ENCODE measurements around the gene FBXO34.
A peak's percentile ranks its signal among the peaks of the same experiment; 100 is the strongest.

The FBXO34 gene, protein sequence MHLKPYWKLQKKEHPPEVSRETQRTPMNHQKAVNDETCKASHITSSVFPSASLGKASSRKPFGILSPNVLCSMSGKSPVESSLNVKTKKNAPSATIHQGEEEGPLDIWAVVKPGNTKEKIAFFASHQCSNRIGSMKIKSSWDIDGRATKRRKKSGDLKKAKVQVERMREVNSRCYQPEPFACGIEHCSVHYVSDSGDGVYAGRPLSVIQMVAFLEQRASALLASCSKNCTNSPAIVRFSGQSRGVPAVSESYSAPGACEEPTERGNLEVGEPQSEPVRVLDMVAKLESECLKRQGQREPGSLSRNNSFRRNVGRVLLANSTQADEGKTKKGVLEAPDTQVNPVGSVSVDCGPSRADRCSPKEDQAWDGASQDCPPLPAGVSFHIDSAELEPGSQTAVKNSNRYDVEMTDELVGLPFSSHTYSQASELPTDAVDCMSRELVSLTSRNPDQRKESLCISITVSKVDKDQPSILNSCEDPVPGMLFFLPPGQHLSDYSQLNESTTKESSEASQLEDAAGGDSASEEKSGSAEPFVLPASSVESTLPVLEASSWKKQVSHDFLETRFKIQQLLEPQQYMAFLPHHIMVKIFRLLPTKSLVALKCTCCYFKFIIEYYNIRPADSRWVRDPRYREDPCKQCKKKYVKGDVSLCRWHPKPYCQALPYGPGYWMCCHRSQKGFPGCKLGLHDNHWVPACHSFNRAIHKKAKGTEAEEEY

DNA sequence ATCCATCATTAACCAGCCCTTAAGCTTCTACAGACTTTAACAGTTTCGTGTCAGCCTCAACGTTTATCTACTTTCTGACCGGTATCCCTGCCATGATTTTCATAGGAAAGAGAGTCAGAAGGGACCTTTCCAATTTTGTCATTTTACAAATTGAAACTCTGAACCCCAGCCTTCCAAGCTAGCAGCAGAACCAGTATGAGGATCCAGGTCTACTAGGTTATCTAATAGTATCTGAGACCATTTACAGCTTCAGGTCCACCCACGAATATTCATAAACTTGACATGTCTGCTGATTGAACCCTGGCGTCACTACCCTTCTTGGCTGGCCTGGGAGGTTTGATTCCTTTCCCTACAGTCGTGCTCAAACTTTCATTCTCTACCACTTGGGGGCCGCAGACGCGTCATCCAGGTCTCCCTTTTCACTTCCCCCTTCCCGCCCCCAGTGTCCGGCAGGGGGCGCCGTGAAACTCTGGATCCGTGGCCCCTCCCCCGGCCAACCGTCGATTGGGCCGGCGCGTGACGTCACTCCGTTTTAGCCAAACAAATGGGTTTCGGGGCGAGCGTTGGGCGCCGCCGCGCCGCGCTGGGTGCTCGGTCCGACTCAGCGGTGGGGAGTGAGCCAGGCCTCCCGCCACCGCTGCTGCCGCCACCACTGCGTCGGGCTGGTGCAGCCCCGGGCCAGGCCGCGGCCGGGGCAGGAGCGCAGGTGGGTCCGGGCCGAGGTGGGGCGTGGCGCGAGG lies at the start of gene FBXO34:
Gene FBXO34 (plus strand): TSS at position 590 of the 740 bp plus-strand sequence. CDS start 78,970 bp downstream, outside the sequence.
- peak; percentile 98 for DNase-seq

DNA sequence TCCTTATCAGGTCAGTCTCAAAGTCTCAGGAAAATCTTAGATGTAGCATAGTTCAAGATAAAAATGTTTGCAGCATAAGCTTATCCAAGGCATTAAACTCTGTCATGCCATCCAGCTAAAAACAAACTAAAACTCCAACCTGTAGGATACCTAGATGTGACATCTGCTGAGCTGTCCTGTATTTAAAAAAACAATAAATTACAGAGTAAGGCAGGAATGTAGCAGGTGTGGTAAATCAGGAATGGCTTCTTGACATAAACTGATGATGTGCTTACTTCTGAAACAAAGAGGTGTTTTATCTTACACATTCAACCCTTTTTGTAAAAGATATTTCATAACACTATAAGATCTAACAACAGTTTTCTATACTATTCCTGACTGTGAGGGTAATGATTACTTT lies 49.3 kb upstream of the FBXO34 start:
- no peak for DNase-seq

DNA sequence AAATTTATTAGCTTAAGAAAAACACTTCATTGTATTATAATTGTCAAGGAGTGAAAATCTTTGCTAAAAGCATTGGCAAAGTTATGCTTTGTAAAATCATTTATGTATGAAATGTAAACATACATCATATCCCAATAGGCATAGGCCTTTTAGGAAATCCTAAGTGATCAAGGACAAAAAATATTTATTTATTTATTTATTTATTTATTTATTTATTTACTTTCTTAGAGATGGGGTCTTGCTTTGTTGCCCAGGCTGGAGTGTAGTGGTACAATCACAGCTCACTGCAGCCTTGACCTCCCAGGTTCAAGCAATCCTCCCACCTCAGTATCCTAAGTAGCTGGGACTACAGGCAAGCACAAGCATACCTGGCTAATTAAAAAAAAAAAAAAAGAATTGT lies 47.9 kb upstream of the FBXO34 start:
- DNase-seq: no peak

DNA sequence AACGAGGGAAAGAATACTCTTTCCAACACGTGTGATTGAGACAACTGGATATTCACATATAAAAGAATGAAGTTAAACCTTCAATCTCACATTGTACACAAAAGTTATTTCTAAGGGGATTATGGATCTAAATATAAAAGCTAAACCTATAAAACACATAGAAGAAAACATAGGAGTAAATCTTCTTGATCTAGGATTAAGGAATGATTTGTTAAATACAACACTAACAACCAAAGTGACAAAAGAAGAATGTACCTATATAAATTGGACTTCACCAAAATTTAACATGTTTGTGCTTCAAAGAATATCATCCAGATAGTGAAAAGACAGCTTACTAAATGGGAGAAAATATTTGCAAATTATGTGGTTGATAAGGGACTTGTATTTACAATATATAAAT lies 43.0 kb upstream of the FBXO34 start:
- no peak for DNase-seq

DNA sequence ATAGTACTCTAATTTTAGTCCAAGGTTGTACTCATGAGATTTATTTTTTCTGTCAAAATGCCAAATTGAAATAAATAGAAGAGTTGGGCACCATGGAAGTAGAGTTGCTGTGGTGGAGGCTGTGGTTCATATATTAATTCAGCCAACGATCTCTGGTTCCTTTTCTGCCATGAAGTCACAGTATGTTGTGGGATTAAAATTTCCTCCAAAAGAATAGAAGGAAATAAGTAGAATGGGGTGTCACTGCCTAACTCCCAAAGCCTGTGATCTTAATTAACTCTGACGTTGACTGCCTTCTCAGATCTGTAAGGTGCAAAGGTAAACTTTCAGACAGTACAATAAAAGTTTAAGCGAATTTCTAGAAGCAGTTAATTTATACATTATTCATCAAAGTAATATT lies 37.6 kb upstream of the FBXO34 start:
- no peak for DNase-seq

DNA sequence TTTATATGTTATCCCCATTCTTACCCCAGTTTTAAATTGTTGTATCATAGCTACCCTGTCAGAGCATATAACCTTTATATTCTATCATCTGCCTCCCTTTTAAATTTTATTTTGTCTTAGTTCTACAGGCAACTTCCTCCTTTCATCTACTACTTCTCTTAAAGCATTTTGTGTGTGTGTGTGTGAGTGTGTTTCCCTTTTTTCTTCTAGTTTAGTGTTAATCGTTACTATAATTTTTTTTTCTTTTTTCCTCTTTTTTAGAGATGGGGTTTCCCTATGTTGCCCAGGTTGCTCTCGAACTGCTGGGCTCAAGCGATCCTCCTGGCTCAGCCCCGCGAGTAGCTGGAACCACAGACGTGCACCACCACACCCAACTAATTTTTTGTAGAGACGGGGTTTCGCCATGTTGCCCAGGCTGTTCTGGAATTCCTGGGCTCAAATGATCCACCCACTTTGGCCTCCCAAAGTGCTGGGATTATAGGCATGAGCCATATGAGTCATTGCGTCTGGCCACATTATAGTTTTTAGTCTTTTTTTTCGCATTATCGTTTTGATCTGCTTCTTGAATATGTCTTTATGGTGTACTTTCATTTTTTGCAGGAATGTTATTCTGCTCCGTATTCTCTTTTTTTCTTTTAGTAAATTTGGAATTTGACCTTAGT lies 33.1 kb upstream of the FBXO34 start:
- no peak for DNase-seq

DNA sequence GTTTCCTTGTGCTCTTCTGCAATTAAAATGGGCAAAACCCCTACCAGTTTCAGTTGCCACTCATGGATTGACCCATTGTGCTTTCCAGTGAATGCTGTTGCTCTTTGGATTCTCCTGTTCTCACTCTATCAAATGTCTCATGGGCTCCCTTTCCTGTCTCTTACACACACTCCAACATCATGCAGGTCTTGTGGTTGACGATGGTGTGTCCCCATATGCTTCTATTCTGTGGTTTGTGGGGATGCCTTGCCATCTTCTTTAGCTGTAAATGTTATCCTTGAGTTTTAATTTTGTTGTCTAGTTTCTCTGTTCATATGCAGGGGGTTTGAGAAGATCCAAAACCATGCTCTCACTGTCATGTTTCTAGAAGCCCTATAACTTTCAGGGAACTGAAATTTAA lies 31.9 kb upstream of the FBXO34 start:
- no peak for DNase-seq

DNA sequence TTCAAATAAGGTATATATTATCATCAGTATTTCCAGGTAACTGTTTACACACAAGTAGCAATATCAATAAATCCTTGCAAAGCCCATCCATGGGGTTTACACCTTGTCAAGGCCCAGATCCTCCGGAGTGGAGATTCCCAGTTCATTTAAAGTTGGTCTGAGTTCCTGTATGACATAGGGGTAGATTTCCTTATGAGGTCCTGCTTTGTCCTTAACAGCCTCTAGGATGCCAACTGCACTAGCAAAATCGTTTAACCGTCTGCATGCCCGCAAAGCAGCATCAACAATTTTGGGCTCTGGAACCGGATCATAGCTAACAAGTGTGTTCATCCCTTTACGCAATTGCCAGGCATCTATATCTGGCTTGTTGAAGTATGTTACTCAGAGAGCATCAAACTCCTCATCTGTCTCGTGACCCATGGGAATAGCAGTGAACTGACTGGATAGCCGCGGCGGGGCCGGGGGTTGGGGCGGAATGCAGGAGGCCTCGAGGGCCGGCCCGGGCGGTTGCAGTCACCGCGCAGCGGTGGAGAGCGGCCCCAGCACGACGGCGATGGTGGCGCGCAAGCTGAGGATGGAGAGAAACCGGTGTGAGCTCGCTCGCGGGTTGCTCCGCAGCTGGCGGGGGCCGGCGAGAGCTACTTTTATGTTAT lies 30.6 kb upstream of the FBXO34 start:
- no peak for DNase-seq

DNA sequence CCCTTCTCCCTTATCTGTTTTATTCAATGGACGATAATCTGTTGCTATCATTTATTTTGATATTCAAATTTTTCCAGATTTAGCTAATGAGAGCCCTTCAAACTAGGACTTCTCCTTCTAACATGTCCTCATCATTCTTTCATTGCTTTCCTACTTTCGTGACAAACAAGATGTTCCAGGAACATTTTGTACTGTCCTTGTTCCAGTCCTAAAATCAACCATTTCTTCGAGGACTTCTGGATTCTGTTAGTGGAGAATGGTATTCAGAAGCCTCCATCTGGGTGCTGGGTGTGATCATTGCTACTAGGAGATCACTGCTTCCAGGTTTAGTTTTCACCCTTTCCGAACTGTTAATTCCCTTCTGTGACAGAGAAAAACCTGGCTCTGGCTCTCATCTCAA lies 29.5 kb upstream of the FBXO34 start:
- no peak for DNase-seq

DNA sequence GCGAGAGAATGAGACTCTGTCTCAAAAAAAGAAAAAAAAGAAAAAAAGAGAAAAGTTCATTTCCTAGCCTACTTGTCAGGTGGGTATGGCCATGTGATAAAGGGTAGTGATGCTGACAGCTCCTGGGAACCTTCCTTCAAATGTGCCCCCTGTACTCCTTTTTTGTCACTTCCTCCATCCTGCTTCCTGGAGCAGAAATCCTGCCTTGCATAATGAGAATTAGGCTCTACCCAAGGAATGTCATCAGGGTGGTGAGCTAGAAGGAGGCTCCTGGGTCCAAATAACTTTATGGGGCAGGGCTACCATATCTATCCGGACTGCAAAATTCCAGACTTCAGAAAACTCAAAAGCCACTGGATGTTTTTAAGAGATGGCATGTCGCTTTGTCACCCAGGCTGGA lies 27.8 kb upstream of the FBXO34 start:
- no peak for DNase-seq

DNA sequence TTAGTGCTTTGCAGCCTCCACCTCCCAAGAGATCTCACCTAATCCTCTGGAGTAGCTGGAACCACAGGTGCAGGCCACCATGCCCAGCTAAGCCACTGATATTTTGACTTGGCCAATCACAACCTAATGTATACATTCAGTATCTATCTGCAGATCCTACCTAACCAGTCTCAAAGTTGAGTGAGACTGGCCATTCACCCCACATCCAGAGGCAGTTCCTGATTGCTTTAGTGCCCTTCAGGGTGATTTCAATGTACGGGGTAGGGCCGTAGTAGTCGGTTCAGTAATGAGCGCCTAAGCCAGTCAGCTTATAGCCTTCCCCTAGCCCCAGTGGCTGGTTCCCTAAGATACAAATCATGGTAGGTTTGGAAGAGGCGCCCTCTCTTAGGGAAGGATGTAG lies 27.4 kb upstream of the FBXO34 start:
- no peak for DNase-seq

DNA sequence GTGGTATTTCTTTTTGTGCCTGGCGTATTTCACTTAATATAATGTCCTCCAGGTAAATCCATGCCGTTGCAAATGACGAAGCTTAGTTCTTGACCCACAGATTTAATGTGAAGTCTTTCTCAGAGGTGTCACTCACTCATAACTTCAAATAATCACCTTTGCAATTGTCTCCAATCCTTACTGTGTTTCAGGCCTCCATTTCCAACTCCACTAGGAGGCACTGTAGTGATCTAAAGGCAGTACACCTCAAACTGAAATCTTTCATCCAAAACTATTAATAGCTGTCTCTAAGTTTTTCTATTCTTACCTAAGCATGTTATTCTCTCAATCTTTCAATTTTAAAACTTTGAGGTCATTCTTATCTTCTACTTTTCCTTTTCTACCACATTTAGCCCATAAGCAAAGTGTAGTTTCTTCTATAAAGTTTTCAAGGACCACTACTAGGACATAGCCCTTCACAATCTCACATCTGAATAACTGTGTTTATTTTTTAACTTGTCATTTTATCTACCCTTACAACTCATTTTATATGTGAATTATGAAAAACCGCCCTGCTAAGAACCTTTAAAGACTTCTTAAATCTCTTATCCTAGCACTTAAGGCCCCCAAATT lies 25.5 kb upstream of the FBXO34 start:
- no peak for DNase-seq

DNA sequence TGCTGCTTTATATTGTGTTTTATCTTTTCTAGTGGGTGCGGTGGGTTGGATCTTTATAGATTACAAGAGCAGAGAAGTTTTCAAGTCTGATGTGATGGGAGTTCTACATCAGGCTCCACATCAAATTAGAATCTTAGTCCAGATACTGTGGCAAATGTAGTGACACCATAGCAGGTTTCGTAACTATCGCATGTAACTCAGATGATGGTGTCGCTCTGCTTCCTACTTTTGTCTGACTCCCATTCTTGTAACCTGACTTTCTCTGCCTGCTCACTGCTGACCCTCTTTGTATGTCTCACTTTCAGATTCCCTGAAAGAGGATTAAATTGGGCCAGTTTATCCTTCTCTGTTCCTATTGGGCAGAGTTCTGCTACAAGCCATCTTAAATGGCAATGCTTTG lies 22.8 kb upstream of the FBXO34 start:
- DNase-seq: no peak

DNA sequence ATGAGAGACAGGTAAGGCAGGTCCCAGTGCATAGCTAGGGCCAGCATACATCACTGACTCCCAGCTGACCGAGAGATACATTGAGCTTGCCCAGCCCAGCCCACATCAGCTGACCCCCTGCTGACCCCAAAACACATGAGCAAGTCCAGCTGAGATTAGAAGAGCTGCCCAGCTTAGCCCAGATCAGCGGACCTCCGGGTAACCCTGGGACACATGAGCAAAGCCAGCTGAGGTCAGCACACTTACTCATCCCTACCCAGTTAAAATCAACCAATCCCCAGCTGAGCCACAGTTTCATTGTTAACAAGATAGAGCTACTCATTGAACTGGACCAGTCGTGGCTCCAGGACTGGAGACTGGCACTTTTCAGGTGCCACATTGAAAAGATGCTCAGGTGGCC lies 21.8 kb upstream of the FBXO34 start:
- DNase-seq: no peak

DNA sequence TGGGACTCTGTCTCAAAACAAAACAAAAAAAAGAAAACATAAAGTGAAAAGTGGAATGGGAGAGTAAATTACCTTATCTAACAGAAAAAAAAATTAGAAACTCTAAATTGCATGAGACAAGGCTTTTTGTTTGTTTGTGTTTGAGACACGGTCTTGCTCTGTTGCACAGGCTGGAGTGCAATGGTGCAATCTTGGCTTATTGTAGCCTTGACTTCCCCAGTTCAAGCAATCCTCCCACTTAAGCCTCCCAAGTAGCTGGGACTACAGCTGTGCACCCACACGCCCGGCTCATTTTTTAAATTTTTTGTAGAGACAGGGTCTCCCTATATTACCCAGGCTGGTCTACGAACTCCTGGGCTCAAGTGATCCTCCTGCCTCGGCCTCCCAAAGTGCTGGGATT lies 17.9 kb upstream of the FBXO34 start:
- no peak for DNase-seq

DNA sequence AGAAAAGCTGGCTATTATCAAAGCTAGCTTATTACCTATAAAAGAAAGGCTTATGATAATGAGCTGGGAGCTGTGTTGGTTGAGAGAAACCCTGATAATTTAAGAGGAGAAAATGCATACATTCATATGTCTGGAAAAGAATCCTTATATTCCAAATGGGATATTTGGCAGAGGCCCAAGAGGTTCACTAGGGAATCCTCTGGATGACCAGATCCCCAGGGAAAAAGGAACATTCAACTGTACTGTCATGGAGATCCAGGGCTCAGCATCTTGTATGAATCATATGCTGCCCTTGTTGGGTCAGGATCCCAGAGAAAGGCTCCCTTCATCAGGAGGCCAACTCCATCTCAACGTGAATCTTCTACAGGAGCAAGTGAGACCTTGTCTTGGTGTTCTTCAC lies 16.6 kb upstream of the FBXO34 start:
- no peak for DNase-seq

DNA sequence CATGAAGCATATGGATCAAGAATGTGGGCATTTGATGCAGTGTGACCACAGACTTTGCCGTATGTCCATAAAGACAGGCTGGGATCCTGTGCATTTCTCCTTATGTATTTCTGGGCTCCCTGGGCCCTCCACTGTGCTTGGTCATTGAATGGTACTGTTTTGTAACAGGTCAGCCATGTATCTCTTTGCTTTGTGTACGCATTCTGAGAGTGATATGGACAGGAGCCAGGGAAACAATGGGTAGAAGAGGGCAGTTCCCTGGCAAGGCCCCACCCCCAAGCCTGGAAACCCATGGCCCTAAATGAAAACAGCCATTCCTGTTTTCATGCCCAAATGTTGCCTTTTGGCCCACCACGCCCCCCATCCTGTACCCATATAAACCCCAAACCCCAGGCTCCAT lies 15.2 kb upstream of the FBXO34 start:
- peak; percentile 58 for DNase-seq

DNA sequence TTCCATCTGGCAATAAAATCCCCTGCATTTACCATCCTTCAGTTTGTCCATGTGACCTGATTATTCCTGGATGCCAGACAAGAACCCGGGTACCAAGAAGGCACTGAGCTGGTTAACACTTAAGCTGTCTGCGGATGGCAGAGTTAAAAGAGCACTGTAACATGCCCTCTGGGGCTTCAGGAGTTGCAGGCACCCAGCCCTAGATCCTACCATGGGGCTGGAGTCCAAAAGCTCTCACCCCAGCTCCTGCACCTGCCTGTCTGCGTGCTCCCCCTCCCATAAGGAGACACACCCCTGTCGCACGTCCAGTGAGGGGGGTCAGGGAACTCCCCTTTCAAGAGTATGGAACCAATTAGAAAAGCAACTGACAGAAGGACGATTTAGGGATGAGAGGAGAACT lies 14.6 kb upstream of the FBXO34 start:
- DNase-seq: no peak

DNA sequence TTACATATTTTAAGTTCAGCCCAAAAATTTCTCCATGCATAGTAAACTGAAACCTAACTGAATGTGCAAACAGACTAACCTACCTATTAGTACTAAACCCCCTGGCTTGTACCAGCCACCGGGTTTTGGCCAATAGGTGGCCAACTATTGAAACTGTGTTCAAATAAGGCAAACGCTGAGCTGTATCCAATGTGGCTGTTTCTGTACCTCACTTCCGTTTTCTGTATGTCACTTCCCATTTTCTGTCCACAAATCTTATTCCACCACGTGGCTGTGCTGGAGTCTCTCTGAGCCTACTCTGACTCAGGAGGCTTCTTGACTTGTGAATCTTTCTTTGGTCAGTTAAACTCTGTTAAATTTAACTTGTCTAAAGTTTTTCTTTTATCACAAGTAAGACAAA lies 6.0 kb upstream of the FBXO34 start:
- DNase-seq: no peak

DNA sequence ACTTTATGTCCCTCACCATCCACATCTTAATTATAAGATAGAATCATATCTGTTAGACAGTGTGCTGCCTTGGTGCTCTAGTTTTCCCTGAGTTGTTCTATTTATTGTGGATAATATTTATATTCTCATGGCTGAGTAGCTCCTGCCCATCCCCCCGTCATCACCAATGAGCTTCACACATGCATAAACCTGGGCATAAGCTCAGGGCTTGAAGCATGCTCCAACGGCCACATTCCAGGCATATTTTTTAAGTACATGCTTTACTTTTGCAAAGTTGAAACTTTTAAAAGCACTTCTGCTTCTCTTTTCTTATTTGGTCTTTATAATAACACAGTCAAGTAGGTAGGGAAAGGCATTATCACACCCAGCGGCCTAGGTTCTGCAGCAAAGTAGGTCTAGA lies 3.4 kb upstream of the FBXO34 start:
- DNase-seq: no peak

DNA sequence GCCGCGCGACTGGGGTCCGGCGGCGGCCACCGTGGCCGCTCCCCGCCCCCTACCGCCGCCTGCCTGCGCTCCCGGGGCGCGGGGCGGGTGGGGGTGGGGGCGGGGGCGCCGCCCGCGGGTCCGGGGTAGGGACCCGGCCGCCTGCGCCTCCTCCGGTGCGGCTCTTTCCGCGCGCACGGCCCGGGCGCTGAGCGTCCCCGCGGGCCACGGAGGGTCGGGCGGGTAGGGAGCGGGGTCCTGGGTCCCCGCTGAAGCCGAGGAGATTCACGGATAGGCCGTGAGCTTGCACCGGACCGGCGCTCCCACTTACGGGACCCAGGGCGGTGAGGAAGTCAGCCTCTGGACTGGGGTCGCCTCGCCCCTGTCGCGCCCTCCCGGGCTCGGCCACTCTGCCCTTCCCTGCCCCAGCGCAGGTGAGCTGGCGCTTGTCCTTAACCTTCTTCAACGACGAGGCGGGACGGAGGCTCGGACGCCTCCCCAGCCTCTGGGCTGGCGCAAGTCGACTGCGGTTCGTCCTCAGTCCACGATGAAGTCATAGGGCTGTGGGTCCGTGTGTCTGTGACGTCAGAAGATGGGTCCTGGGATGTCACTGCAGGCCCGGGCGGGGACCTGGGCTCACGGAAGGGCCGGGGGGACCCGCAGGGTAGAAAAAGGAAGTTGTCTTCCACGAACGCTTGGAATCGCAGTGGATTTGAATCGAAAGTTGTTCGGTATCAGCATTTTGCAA lies 514 bp downstream of the FBXO34 start:
- peak; percentile 86 for DNase-seq

DNA sequence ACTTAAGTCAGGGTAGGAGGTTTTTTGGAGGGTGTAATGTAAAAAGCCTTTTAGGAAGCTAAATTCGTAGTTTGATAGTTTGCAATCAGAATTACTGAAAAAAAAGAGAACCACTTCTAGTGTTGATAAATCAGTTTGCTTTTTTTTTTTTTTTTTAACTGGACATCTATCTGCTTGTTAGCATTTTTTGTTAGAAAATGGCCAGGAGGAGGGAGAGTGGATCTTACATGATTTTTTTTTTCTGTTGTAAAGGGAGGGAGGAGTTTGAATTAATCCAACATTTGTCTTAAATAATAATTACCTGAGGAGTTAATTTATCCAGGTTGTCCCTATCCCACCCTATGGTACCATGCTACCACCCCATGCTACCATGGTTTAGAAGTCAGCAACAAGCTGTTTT lies 1.2 kb downstream of the FBXO34 start:
- DNase-seq: no peak
